Suprapubic skin (tissue), 4 donors: ENCODE results near the gene ARHGAP4. TPM values are rescaled to one million over a fixed set of nuclear protein-coding genes. Genes with fewer than 3 reads are reported as not detected.

Experiments
- DNase-seq, 2 donors: peaks; one replicate each; pipeline ENCODE4 v3.0.0-alpha.2; 2019; ENCODE audit warnings: low spot score in 2 of 2
- H3K27ac ChIP-seq: fragments of 200-600 bp; sonication (generic); one replicate; pipeline ENCODE4 v1.5.1; 2019
- H3K27me3 ChIP-seq: fragments of 200-600 bp; sonication (generic); one replicate; pipeline ENCODE4 v1.5.1; 2019
- H3K36me3 ChIP-seq: fragments of 200-600 bp; sonication (generic); one replicate; pipeline ENCODE4 v1.5.1; 2019
- H3K4me1 ChIP-seq: fragments of 200-600 bp; sonication (generic); one replicate; pipeline ENCODE4 v1.5.1; 2019
- H3K4me3 ChIP-seq: fragments of 200-600 bp; sonication (generic); one replicate; pipeline ENCODE4 v1.5.1; 2019; ENCODE audit warnings: mild to moderate bottlenecking
- H3K9me3 ChIP-seq: fragments of 200-600 bp; sonication (generic); one replicate; pipeline ENCODE4 v1.5.1; 2019
- EP300 ChIP-seq: sonication (generic); formaldehyde crosslinking; IDR thresholded peaks from one replicate; pipeline ENCODE4 v1.6.1; 2017; ENCODE audit warnings: antibody characterized with exemption
- POLR2A ChIP-seq, 2 donors: fragments of 450-650 bp; IDR thresholded peaks; one replicate each; pipeline ENCODE4 v1.6.1; 2017; ENCODE audit warnings: antibody characterized with exemption in 2 of 2, mild to moderate bottlenecking in 2 of 2, moderate library complexity in 2 of 2
- POLR2AphosphoS5 ChIP-seq, 3 donors: sonication (generic); formaldehyde crosslinking; IDR thresholded peaks; one replicate each; pipeline ENCODE4 v1.6.1; 2017; ENCODE audit warnings: antibody characterized with exemption in 3 of 3
- WGBS: methylation state at CpG from one replicate; pipeline ENCODE4 v1.1.5; 2018; 5-methylcytosine and 5-hydroxymethylcytosine counted together
- total RNA-seq, 4 donors: library from RNA; depleted of rRNA; stranded (reverse); fragments of >200 nt; gene quantifications; one replicate each; pipeline ENCODE4 v1.1.0, GENCODE V29; 2016
- TF ChIP-seq, protein P1 (sequence below), 2 donors: fragments of 200-600 bp in 1 of 2; fragments of 450-650 bp in 1 of 2; sonication (generic) in 1 of 2; IDR thresholded peaks; one replicate each; pipeline ENCODE4 v1.5.1; 2016 to 2019; ENCODE audit warnings: antibody characterized with exemption in 2 of 2, mild to moderate bottlenecking in 1 of 2, moderate library complexity in 1 of 2

Gene ARHGAP4
- total RNA-seq, 4 donors from 2014 or later: 4.8 to 17.6 (median 9.6) TPM

DNA sequence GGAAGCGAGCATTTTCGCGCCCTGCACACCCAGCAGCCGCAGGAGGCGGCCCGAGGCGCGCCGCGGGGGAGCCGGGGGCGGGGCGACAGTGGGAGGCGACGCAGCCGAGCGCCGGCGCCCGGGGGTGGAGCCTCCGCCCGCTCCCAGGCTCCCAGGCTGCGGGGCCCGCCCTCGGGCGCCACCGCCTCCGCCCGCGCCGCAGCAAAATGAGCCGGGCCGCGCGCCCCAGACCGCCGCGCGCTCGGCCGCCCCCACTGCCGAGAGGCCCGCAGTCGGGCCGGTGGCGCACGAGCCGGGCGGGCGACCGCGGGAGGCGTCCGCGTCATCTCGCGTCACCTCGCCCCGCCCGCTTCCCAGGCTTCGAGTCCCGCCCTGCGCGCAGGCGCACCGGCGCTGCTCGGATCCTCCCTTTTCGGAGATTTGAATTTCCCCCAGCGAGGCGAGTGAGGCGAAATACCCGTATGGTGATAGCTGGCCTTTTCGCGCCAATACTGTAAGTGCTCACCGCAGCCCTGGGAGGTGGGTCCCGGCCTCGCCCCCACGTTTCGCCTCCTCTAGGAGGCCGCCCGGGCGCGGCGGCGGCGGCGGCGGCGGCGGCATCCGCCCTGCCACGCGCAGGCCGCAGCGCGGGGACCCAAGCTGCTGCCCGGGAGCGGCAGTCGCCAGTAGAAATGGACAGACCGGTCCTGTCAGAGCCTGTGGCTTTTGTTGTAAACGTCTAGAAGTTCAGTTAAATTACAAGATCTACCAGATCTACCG, 46.5 kb upstream of the ARHGAP4 start, which contains the start of gene TMEM187:
Gene TMEM187 (plus strand): TSS at position 387 of the 759 bp plus-strand sequence. CDS start 9,309 bp downstream, outside the sequence.
- DNase-seq: peak; percentile 90 to 92
- 8% methylated on average over 28 of the region's 103 CpGs for WGBS
- Histone ChIP-seq H3K4me3 (peak within 1 kb of the TSS; percentile 60), H3K9me3 (no peaks in the 10 kb centered on the region), H3K27ac (peak within 1 kb of the TSS; percentile 98), H3K36me3 (no peaks in the 10 kb centered on the region), H3K4me1 (peaks cover 38% of the 10 kb centered on the region), H3K27me3 (no peaks in the 10 kb centered on the region)
- no peak for TF ChIP-seq POLR2AphosphoS5 (IDR thresholded peaks at IDR 0.05)
- peak; percentile 55 to 73 for TF ChIP-seq POLR2A (IDR thresholded peaks at IDR 0.05)

- Histone ChIP-seq H3K36me3 (no peaks in the 10 kb centered on the region), H3K4me3 (peak within 1 kb of the TSS; percentile 60), H3K4me1 (peaks cover 47% of the 10 kb centered on the region), H3K9me3 (no peaks in the 10 kb centered on the region), H3K27ac (peak within 1 kb of the TSS; percentile 98), H3K27me3 (no peaks in the 10 kb centered on the region)
- 14% methylated on average over 55 of the region's 96 CpGs for WGBS
- DNase-seq: peak; percentile 96 to 97
- TF ChIP-seq POLR2AphosphoS5 (IDR thresholded peaks at IDR 0.05) (peak in 2 of 3 donors; percentile 5 to 47), EP300 (no peak)
- TF ChIP-seq, protein P1, sequence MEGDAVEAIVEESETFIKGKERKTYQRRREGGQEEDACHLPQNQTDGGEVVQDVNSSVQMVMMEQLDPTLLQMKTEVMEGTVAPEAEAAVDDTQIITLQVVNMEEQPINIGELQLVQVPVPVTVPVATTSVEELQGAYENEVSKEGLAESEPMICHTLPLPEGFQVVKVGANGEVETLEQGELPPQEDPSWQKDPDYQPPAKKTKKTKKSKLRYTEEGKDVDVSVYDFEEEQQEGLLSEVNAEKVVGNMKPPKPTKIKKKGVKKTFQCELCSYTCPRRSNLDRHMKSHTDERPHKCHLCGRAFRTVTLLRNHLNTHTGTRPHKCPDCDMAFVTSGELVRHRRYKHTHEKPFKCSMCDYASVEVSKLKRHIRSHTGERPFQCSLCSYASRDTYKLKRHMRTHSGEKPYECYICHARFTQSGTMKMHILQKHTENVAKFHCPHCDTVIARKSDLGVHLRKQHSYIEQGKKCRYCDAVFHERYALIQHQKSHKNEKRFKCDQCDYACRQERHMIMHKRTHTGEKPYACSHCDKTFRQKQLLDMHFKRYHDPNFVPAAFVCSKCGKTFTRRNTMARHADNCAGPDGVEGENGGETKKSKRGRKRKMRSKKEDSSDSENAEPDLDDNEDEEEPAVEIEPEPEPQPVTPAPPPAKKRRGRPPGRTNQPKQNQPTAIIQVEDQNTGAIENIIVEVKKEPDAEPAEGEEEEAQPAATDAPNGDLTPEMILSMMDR (IDR thresholded peaks at IDR 0.05): no peak
Measured at GRCh38 chrX:153971450-153972367, 45.6 kb upstream of the ARHGAP4 start, which contains the start of gene HCFC1. TSS of gene HCFC1 (minus strand) at chrX:153971818. CDS start at chrX:153970840, 978 bp downstream.

GRCh38 chrX:153971124-153971449, 45.0 kb upstream of the ARHGAP4 start:
- H3K27me3 ChIP-seq: no peaks in the 10 kb centered on the region
- H3K36me3 ChIP-seq: no peaks in the 10 kb centered on the region
- H3K4me1 ChIP-seq: peaks cover 53% of the 10 kb centered on the region
- WGBS: no CpG with 5 or more reads among the region's 34 CpGs
- TF ChIP-seq, protein P1 (IDR thresholded peaks at IDR 0.05): no peak
- TF ChIP-seq EP300 (no peak), POLR2AphosphoS5 (IDR thresholded peaks at IDR 0.05) (no peak), POLR2A (IDR thresholded peaks at IDR 0.05) (peak in 1 of 2 donors; percentile 52)
- peak; percentile 93 to 95 for DNase-seq
- no peaks in the 10 kb centered on the region for H3K9me3 ChIP-seq
- peak overlapping the region; percentile 98 for H3K27ac ChIP-seq
- peak overlapping the region; percentile 60 for H3K4me3 ChIP-seq

GRCh38 chrX:153970357-153971123, 44.5 kb upstream of the ARHGAP4 start:
- Histone ChIP-seq H3K4me3 (peak overlapping the region; percentile 60), H3K27me3 (no peaks in the 10 kb centered on the region), H3K36me3 (no peaks in the 10 kb centered on the region), H3K4me1 (peaks cover 58% of the 10 kb centered on the region), H3K27ac (peak overlapping the region; percentile 98), H3K9me3 (no peaks in the 10 kb centered on the region)
- TF ChIP-seq EP300 (no peak), POLR2AphosphoS5 (IDR thresholded peaks at IDR 0.05) (no peak), POLR2A (IDR thresholded peaks at IDR 0.05) (no peak)
- TF ChIP-seq, protein P1 (IDR thresholded peaks at IDR 0.05): no peak
- WGBS: 8% methylated on average over 33 of the region's 49 CpGs
- DNase-seq: peak in 1 of 2 donors; percentile 66

DNA sequence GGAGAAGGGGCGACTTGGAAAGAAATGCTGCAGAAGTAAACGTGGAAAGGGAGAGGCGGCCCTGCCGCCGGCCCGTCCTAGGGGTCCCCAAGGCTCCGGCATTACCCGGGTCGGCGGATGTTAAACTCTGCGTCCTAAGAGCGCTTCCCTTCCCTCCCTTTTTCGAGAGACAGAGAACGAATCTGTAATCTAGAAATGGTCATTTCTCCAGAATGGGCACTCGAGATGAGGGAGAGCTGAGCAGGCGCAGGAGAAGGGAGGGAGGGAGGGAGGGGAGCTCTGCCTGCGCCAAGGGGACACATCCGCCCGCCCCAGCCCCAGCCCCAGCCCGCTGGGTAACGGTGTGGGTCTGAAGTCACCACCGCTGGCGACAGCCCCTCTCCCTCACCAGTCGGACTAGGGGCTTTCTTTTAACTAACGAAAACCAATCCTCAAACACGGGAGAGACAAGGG, 43.9 kb upstream of the ARHGAP4 start:
- Histone ChIP-seq H3K9me3 (no peaks in the 10 kb centered on the region), H3K4me1 (peaks cover 58% of the 10 kb centered on the region), H3K36me3 (no peaks in the 10 kb centered on the region), H3K4me3 (peak overlapping the region; percentile 60), H3K27ac (peak overlapping the region; percentile 98), H3K27me3 (no peaks in the 10 kb centered on the region)
- TF ChIP-seq POLR2AphosphoS5 (IDR thresholded peaks at IDR 0.05) (no peak), POLR2A (IDR thresholded peaks at IDR 0.05) (no peak), EP300 (no peak)
- TF ChIP-seq, protein P1 (IDR thresholded peaks at IDR 0.05): no peak
- peak in 1 of 2 donors; percentile 72 for DNase-seq
- WGBS: 27% methylated on average over 26 of the region's 26 CpGs
